ENCODE results near the gene TFCP2L1.

Gene TFCP2L1

DNA sequence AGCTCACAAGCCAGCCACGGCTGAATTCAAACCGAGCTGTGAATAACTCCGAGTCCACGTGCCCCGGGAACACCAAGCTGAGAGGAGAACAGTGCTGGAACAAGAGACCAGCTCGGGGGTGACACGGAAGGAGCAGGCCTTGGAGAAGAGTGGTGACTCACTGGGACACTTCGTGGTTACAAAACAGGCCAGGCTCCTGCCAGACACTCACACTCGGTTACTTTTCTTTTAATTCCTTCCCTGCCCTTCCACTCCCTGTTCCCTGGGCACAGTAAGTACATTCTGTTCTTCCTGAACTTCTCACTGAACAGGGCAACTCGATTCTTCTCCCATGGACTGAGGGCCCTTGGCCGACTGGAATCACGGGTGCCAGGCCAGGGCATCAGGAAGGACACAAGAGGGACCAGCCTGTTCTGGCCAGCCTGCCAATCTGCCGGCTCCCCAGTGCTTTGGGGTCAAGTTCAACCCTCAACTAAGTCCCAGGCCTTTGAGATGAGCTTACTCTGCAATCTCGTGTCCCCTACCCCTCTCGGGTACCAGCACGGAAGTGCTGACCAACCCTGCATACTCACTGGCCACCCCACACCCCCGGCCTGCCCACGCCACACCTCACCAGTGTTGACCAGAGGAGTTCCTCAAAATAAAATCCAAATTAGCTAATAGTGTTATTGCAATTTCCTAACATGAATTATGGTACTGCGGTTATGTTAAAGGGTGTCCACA lies 87.5 kb downstream of the TFCP2L1 start:
- Histone ChIP-seq H2BK5ac (ENCODE audit: low read length) (no peak overlapping the region), H3K27me3 (ENCODE audit: control insufficient read depth in 3 of 3, insufficient read depth in 3 of 3, low read depth in 1 of 3, low read length in 3 of 3) (peaks cover 0 to 5% (median 0%) of the 10 kb centered on the region in 3 experiments), H3K18ac (ENCODE audit: low read length) (peak overlapping the region; percentile 65), H3K4ac (ENCODE audit: low read length) (no peak overlapping the region), H3K79me1 (ENCODE audit: low read depth, low read length) (no peaks in the 10 kb centered on the region), H2AK5ac (ENCODE audit: low read depth, low read length) (no peak overlapping the region), H3K23ac (ENCODE audit: low read depth, low read length, poor library complexity) (no peak overlapping the region), H3K4me2 (ENCODE audit: insufficient read depth, low read length, poor library complexity, severe bottlenecking) (no peak overlapping the region), H3K36me3 (replicated peaks in 1 of 2; ENCODE audit: control insufficient read depth in 2 of 2, insufficient read depth in 2 of 2, low read length in 2 of 2) (peaks cover 0 to 2% of the 10 kb centered on the region in 2 donors), H3K9ac (ENCODE audit: low read depth, low read length, poor library complexity) (no peak overlapping the region), H2AFZ (ENCODE audit: low read length) (no peak overlapping the region), H3K4me3 (ENCODE audit: low read length in 2 of 2) (no peak overlapping the region), H2BK120ac (ENCODE audit: low read depth, low read length) (no peak overlapping the region), H3K14ac (ENCODE audit: low read length) (no peak overlapping the region), H2BK12ac (ENCODE audit: low read length) (no peak overlapping the region), H3K4me1 (ENCODE audit: control insufficient read depth in 2 of 2, insufficient read depth in 1 of 2, low read depth in 1 of 2, low read length in 2 of 2) (peaks cover 0 to 1% of the 10 kb centered on the region in 2 donors), H4K8ac (ENCODE audit: low read depth, low read length) (no peak overlapping the region), H2BK15ac (ENCODE audit: low read length) (no peak overlapping the region), H4K91ac (ENCODE audit: low read depth, low read length, poor library complexity) (no peak overlapping the region), H3K9me3 (replicated peaks in 1 of 2; ENCODE audit: control insufficient read depth in 2 of 2, insufficient read depth in 1 of 2, low read depth in 1 of 2, low read length in 2 of 2) (no peaks in the 10 kb centered on the region), H3K27ac (replicated peaks; ENCODE audit: low read length) (no peak overlapping the region)
- DNase-seq (ENCODE audit: low spot score), result no peak
- no CpG with 5 or more reads among the region's 19 CpGs for WGBS, 2 donors (ENCODE audit: extremely low coverage in 2 of 2, insufficient read length in 2 of 2, insufficient replicate concordance in 1 of 2)

DNA sequence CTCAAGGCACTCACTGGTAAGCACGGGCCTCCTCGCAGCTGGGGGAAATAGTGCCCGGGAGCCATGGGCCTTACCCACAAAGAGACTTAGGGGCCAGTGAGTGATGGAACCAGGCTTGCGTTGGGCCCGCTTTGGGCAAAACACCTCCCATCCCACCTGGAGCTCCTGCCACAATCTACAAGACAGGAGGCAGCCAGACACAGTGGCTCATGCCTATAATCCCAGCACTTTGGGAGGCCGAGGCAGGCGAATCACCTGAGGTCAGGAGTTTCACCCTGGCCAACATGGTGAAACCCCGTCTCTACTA lies 88.2 kb downstream of the TFCP2L1 start:
- no peaks in the 10 kb centered on the region for H3K79me1 ChIP-seq (ENCODE audit: low read depth, low read length)
- no peak overlapping the region for H4K8ac ChIP-seq (ENCODE audit: low read depth, low read length)
- H3K18ac ChIP-seq (ENCODE audit: low read length), result peak overlapping the region; percentile 59
- peak overlapping the region; percentile 79 for H3K14ac ChIP-seq (ENCODE audit: low read length)
- H3K4me1 ChIP-seq (ENCODE audit: control insufficient read depth in 2 of 2, insufficient read depth in 1 of 2, low read depth in 1 of 2, low read length in 2 of 2), result no peaks in the 10 kb centered on the region
- peak overlapping the region; percentile 56 for H2AK5ac ChIP-seq (ENCODE audit: low read depth, low read length)
- no peak overlapping the region for H3K4ac ChIP-seq (ENCODE audit: low read length)
- no peak overlapping the region for H2BK15ac ChIP-seq (ENCODE audit: low read length)
- H3K4me3 ChIP-seq (ENCODE audit: low read length in 2 of 2), result no peak overlapping the region
- no CpG with 5 or more reads among the region's 8 CpGs for WGBS, 2 donors (ENCODE audit: extremely low coverage in 2 of 2, insufficient read length in 2 of 2, insufficient replicate concordance in 1 of 2)
- H3K9me3 ChIP-seq (replicated peaks in 1 of 2; ENCODE audit: control insufficient read depth in 2 of 2, insufficient read depth in 1 of 2, low read depth in 1 of 2, low read length in 2 of 2), result no peaks in the 10 kb centered on the region
- DNase-seq (ENCODE audit: low spot score), result no peak
- peaks cover 0 to 5% (median 0%) of the 10 kb centered on the region in 3 experiments for H3K27me3 ChIP-seq (ENCODE audit: control insufficient read depth in 3 of 3, insufficient read depth in 3 of 3, low read depth in 1 of 3, low read length in 3 of 3)
- H3K23ac ChIP-seq (ENCODE audit: low read depth, low read length, poor library complexity), result no peak overlapping the region
- H3K27ac ChIP-seq (replicated peaks; ENCODE audit: low read length), result no peak overlapping the region
- H2BK12ac ChIP-seq (ENCODE audit: low read length), result peak overlapping the region; percentile 52
- H4K91ac ChIP-seq (ENCODE audit: low read depth, low read length, poor library complexity), result no peak overlapping the region
- H3K4me2 ChIP-seq (ENCODE audit: insufficient read depth, low read length, poor library complexity, severe bottlenecking), result no peak overlapping the region
- H2BK5ac ChIP-seq (ENCODE audit: low read length), result no peak overlapping the region
- H2BK120ac ChIP-seq (ENCODE audit: low read depth, low read length), result no peak overlapping the region
- peaks cover 0 to 2% of the 10 kb centered on the region in 2 donors for H3K36me3 ChIP-seq (replicated peaks in 1 of 2; ENCODE audit: control insufficient read depth in 2 of 2, insufficient read depth in 2 of 2, low read length in 2 of 2)
- H2AFZ ChIP-seq (ENCODE audit: low read length), result no peak overlapping the region
- no peak overlapping the region for H3K9ac ChIP-seq (ENCODE audit: low read depth, low read length, poor library complexity)

DNA sequence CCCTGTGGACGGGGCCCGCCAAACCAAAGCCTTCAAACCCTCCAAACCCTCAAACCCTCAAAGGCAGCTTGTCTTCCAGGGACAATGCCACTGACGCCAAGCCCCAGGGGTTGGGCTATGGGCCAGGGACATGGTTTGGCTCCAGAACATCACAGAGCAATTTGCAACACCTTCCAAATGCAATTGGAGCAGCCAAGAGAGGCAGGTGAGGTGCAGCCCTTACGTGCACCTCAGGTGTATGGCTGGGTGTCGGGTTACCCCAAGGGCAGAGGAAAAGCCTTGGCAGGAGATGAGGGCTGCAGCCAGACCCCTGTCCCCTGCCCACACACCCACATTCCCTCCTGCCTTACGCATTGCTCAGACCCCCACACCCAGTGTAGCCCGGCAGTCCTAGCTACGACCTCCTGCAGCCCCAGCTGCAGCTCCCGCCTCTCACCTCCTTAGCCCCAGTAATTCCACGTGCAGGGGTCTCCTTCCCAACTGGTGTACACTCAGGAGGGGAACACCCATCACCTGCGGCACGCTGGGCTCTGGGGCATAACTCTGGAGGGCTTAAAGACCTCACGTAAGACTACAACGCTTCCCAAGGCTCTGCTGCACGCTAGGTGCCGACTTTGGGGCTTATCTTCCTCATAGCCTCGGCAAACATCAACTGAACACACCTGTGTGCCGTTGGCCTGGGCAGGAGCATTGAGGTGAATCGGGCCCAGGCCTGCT lies 88.7 kb downstream of the TFCP2L1 start:
- H3K9ac ChIP-seq (ENCODE audit: low read depth, low read length, poor library complexity), result no peak overlapping the region
- H2BK12ac ChIP-seq (ENCODE audit: low read length), result peak overlapping the region; percentile 52
- H3K27me3 ChIP-seq (ENCODE audit: control insufficient read depth in 3 of 3, insufficient read depth in 3 of 3, low read depth in 1 of 3, low read length in 3 of 3), result peaks cover 0 to 5% (median 0%) of the 10 kb centered on the region in 3 experiments
- H3K23ac ChIP-seq (ENCODE audit: low read depth, low read length, poor library complexity), result peak overlapping the region; percentile 48
- H3K27ac ChIP-seq (replicated peaks; ENCODE audit: low read length), result no peak overlapping the region
- no peak for DNase-seq (ENCODE audit: low spot score)
- no peak overlapping the region for H2AFZ ChIP-seq (ENCODE audit: low read length)
- H4K8ac ChIP-seq (ENCODE audit: low read depth, low read length), result no peak overlapping the region
- no peak overlapping the region for H3K4me2 ChIP-seq (ENCODE audit: insufficient read depth, low read length, poor library complexity, severe bottlenecking)
- H4K91ac ChIP-seq (ENCODE audit: low read depth, low read length, poor library complexity), result no peak overlapping the region
- H3K18ac ChIP-seq (ENCODE audit: low read length), result peak overlapping the region; percentile 59
- peak overlapping the region; percentile 56 for H2AK5ac ChIP-seq (ENCODE audit: low read depth, low read length)
- no peak overlapping the region for H2BK5ac ChIP-seq (ENCODE audit: low read length)
- no peak overlapping the region for H2BK120ac ChIP-seq (ENCODE audit: low read depth, low read length)
- H2BK15ac ChIP-seq (ENCODE audit: low read length), result no peak overlapping the region
- no peaks in the 10 kb centered on the region for H3K79me1 ChIP-seq (ENCODE audit: low read depth, low read length)
- no peaks in the 10 kb centered on the region for H3K4me1 ChIP-seq (ENCODE audit: control insufficient read depth in 2 of 2, insufficient read depth in 1 of 2, low read depth in 1 of 2, low read length in 2 of 2)
- WGBS, 2 donors (ENCODE audit: extremely low coverage in 2 of 2, insufficient read length in 2 of 2, insufficient replicate concordance in 1 of 2), result no CpG with 5 or more reads among the region's 19 CpGs
- H3K14ac ChIP-seq (ENCODE audit: low read length), result peak overlapping the region; percentile 79
- no peak overlapping the region for H3K4ac ChIP-seq (ENCODE audit: low read length)
- no peak overlapping the region for H3K4me3 ChIP-seq (ENCODE audit: low read length in 2 of 2)
- H3K9me3 ChIP-seq (replicated peaks in 1 of 2; ENCODE audit: control insufficient read depth in 2 of 2, insufficient read depth in 1 of 2, low read depth in 1 of 2, low read length in 2 of 2), result no peaks in the 10 kb centered on the region
- peaks cover 0 to 2% of the 10 kb centered on the region in 2 donors for H3K36me3 ChIP-seq (replicated peaks in 1 of 2; ENCODE audit: control insufficient read depth in 2 of 2, insufficient read depth in 2 of 2, low read length in 2 of 2)

GRCh38 chr2:121195036-121195435 lies 90.0 kb downstream of the TFCP2L1 start:
- H3K18ac ChIP-seq (ENCODE audit: low read length), result no peak overlapping the region
- H2BK15ac ChIP-seq (ENCODE audit: low read length), result no peak overlapping the region
- no peak overlapping the region for H2AFZ ChIP-seq (ENCODE audit: low read length)
- H3K36me3 ChIP-seq (replicated peaks in 1 of 2; ENCODE audit: control insufficient read depth in 2 of 2, insufficient read depth in 2 of 2, low read length in 2 of 2), result peaks cover 0 to 2% of the 10 kb centered on the region in 2 donors
- no peak overlapping the region for H3K27ac ChIP-seq (replicated peaks; ENCODE audit: low read length)
- H3K9ac ChIP-seq (ENCODE audit: low read depth, low read length, poor library complexity), result no peak overlapping the region
- H3K23ac ChIP-seq (ENCODE audit: low read depth, low read length, poor library complexity), result no peak overlapping the region
- peaks cover 0 to 5% (median 0%) of the 10 kb centered on the region in 3 experiments for H3K27me3 ChIP-seq (ENCODE audit: control insufficient read depth in 3 of 3, insufficient read depth in 3 of 3, low read depth in 1 of 3, low read length in 3 of 3)
- H4K91ac ChIP-seq (ENCODE audit: low read depth, low read length, poor library complexity), result no peak overlapping the region
- no peaks in the 10 kb centered on the region for H3K9me3 ChIP-seq (replicated peaks in 1 of 2; ENCODE audit: control insufficient read depth in 2 of 2, insufficient read depth in 1 of 2, low read depth in 1 of 2, low read length in 2 of 2)
- H2BK12ac ChIP-seq (ENCODE audit: low read length), result no peak overlapping the region
- no peak overlapping the region for H4K8ac ChIP-seq (ENCODE audit: low read depth, low read length)
- H3K79me1 ChIP-seq (ENCODE audit: low read depth, low read length), result no peaks in the 10 kb centered on the region
- no peak overlapping the region for H2BK120ac ChIP-seq (ENCODE audit: low read depth, low read length)
- peak overlapping the region; percentile 78 for H2BK5ac ChIP-seq (ENCODE audit: low read length)
- H3K14ac ChIP-seq (ENCODE audit: low read length), result no peak overlapping the region
- WGBS, 2 donors (ENCODE audit: extremely low coverage in 2 of 2, insufficient read length in 2 of 2, insufficient replicate concordance in 1 of 2), result no CpG with 5 or more reads among the region's 5 CpGs
- peak overlapping the region; percentile 20 for H2AK5ac ChIP-seq (ENCODE audit: low read depth, low read length)
- H3K4ac ChIP-seq (ENCODE audit: low read length), result peak overlapping the region; percentile 41
- no peaks in the 10 kb centered on the region for H3K4me1 ChIP-seq (ENCODE audit: control insufficient read depth in 2 of 2, insufficient read depth in 1 of 2, low read depth in 1 of 2, low read length in 2 of 2)
- no peak overlapping the region for H3K4me2 ChIP-seq (ENCODE audit: insufficient read depth, low read length, poor library complexity, severe bottlenecking)
- no peak for DNase-seq (ENCODE audit: low spot score)
- no peak overlapping the region for H3K4me3 ChIP-seq (ENCODE audit: low read length in 2 of 2)

All from neuronal stem cell (in vitro differentiated cells).